Ishikawa (cell line): ENCODE results near the gene ATP5PB.

ENCODE experiments used
- CEBPB ChIP-seq: IDR thresholded peaks from 2 replicates; pipeline ENCODE4 v1.6.1; 2012
- CREB1 ChIP-seq: IDR thresholded peaks from 2 replicates; pipeline ENCODE4 v1.6.1; 2012; ENCODE audit warnings: low read depth
- EGR1 ChIP-seq: IDR thresholded peaks from 2 replicates; pipeline ENCODE4 v1.6.1; 2012
- EP300 ChIP-seq: IDR thresholded peaks from 2 replicates; pipeline ENCODE4 v1.6.1; 2012; ENCODE audit warnings: borderline replicate concordance
- FOXM1 ChIP-seq: IDR thresholded peaks from 2 replicates; pipeline ENCODE4 v1.6.1; 2012; ENCODE audit warnings: low read depth, borderline replicate concordance
- MAX ChIP-seq: IDR thresholded peaks from 2 replicates; pipeline ENCODE4 v1.6.1; 2012
- NFIC ChIP-seq: IDR thresholded peaks from 2 replicates; pipeline ENCODE4 v1.6.1; 2012
- RAD21 ChIP-seq: IDR thresholded peaks from 2 replicates; pipeline ENCODE4 v1.6.1; 2012; ENCODE audit warnings: low read depth
- REST ChIP-seq: IDR thresholded peaks from 2 replicates; pipeline ENCODE4 v1.6.1; 2012; ENCODE audit warnings: low read depth, mild to moderate bottlenecking
- TAF1 ChIP-seq: IDR thresholded peaks from 2 replicates; pipeline ENCODE4 v1.6.1; 2012; ENCODE audit warnings: low read depth, mild to moderate bottlenecking
- TCF12 ChIP-seq: IDR thresholded peaks from 2 replicates; pipeline ENCODE4 v1.6.1; 2012; ENCODE audit warnings: low read depth
- TEAD4 ChIP-seq: IDR thresholded peaks from 2 replicates; pipeline ENCODE4 v1.6.1; 2012
- USF1 ChIP-seq: IDR thresholded peaks from 2 replicates; pipeline ENCODE4 v1.6.1; 2012
- YY1 ChIP-seq: IDR thresholded peaks from 2 replicates; pipeline ENCODE4 v1.6.1; 2012; ENCODE audit warnings: low read depth
- ZBTB7A ChIP-seq: IDR thresholded peaks from 2 replicates; pipeline ENCODE4 v1.6.1; 2012; ENCODE audit warnings: low read depth

The ATP5PB gene

GRCh38 chr1:111462370-111463028 lies 13.2 kb downstream of the ATP5PB start:
- TF ChIP-seq EP300: no peak
- TF ChIP-seq NFIC: no peak
- TF ChIP-seq TCF12: no peak
- no peak for TF ChIP-seq MAX
- TF ChIP-seq TAF1: no peak
- no peak for TF ChIP-seq EGR1
- 0 out of 2 replicates have a peak, but pooled peaks have one; percentile 13 for TF ChIP-seq CEBPB

DNA sequence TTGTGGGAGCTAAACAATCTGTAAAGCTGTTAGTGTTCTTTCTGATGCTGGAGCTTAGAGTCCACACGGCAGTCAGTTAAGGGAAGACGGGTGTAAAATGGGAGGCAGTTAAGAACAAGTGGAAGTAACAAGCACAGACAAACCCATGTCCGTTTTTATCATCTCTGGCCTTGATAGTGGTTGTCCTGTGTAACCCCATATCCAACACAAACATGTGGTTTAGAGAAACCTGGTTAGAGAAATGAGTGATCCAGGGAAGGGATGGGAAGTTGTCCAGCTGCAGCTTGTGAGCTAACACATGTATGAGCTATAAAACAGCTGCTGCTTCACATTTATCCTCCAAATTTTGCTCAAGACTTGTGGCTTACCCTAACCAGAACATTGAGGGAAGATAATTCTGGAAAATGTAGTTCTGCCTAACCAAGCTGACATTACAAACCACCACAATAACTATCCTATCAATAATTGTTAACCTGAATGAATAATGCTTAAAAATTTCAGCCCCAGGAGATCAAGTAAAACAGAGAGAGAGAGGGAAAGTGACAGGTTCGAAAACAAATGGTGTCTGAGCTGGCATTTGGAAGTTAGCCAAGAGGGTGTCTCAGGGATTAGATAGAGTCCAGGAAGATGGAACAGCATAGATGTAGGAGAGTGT lies 13.9 kb downstream of the ATP5PB start:
- TF ChIP-seq EP300: no peak
- TF ChIP-seq YY1: no peak
- no peak for TF ChIP-seq USF1
- no peak; the same call in 1 of the 2 replicates for TF ChIP-seq NFIC
- TF ChIP-seq CREB1: no peak
- no peak for TF ChIP-seq EGR1
- no peak for TF ChIP-seq MAX
- TF ChIP-seq REST: no peak
- no peak for TF ChIP-seq RAD21
- no peak for TF ChIP-seq TCF12
- no peak for TF ChIP-seq FOXM1
- TF ChIP-seq TAF1: no peak
- no peak for TF ChIP-seq TEAD4

DNA sequence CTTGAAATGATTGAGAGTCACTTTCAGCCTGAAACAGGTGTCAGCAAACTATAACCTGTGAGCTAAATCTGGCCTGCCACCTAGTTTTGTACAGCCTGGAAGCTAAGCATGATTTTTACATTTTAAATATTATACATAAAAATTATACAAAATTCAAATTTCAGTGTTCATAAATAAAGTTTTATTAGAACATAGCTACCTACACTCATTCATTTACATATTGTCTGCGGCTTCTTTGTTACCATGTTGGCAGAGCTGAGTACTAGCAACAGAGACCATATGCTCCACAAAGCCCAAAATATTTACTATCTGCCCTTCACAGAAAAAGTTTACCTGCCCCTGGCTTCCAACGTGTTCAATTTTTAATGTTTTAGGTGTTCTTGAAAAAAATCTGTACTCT lies 16.5 kb downstream of the ATP5PB start:
- no peak for TF ChIP-seq RAD21

DNA sequence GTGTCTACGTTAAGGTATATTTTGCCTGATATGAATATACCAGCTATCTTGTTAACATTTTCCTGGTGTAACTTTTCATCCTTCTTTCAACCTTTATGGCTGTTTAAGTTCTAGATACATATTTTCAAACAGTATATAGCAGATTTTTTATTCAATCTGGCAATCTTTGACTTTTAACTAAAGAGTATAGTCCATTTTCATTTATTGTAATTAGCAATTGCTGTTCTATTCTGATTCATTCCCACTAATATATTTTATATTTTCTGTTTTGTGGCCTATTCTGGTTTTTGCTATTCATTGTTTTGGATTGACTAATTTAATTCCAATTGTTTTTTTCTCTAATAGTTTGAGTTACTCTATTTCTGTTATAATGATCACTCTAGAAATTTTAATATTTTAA lies 17.2 kb downstream of the ATP5PB start:
- no peak for TF ChIP-seq MAX
- no peak for TF ChIP-seq FOXM1
- TF ChIP-seq CREB1: no peak
- TF ChIP-seq RAD21: no peak
- no peak for TF ChIP-seq EGR1
- no peak for TF ChIP-seq NFIC
- no peak for TF ChIP-seq TCF12
- no peak for TF ChIP-seq USF1
- no peak for TF ChIP-seq ZBTB7A
- TF ChIP-seq REST: no peak
- no peak for TF ChIP-seq CEBPB

DNA sequence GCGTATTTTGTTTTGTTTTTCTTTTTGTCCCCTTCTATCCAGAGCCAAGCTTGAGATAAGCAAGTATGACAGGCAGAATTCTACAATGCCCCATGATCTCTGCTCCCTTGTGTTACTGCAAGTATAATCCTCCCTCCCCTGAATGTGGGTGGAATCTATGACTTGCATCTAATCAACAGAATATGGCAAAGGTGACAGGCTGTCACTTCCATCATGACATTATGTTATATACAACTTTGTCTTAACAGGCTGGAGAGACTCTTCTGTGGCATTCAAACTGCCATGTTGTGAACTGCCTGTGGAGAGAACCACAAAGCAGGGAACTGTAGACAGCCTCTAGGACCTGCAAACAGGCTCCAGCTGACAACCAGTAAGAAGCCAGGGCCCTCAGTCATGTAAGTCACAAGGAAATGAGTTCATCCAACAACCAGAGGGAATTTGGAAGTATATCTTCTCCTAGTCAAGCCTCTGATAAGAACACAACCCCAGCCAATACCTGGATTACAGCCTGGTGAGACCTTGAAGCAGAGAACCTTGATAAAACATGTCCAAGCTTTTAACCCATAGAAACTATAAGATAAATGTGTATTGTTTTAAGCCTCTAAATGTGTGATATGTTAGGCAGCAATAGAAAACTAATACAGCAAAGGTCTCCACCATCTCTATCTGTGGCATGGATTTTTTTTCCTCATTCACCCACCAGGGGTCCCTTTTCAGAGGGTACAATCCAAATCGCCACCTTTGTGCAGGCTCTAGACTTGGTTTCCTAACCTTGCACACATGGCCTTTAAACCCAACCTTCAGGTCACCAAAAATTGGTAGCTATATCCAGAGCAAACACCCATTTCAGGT lies 18.8 kb downstream of the ATP5PB start:
- TF ChIP-seq EP300 (no peak), USF1 (no peak), NFIC (no peak), EGR1 (no peak), RAD21 (no peak), FOXM1 (no peak), REST (no peak), CREB1 (no peak)
